HAP-1 (cell line): ENCODE data around the gene TTC34.
"Not testable (repeated sequence)": the region's sequence is repeated elsewhere in the genome, so short reads cannot be mapped to it uniquely, and the experiment has no call there.

Experiments
- DNase-seq, 2 experiments: peaks; one replicate each; pipeline ENCODE4 v3.0.0-alpha.2; 2016 to 2020; ENCODE audit warnings: low spot score in 2 of 2
- H3K27me3 ChIP-seq: fragments of 250-450 bp; sonication (Bioruptor Pico); 2 replicates; pipeline ENCODE4 v1.5.1; 2020; ENCODE audit warnings: low read depth, mild to moderate bottlenecking, moderate library complexity
- H3K36me3 ChIP-seq: fragments of 250-450 bp; sonication (Bioruptor Pico); replicated peaks from 2 replicates; pipeline ENCODE4 v1.5.1; 2020; ENCODE audit warnings: mild to moderate bottlenecking
- H3K4me1 ChIP-seq: fragments of 250-450 bp; sonication (Bioruptor Pico); 2 replicates; pipeline ENCODE4 v1.5.1; 2020; ENCODE audit warnings: mild to moderate bottlenecking
- H3K4me3 ChIP-seq: fragments of 250-450 bp; sonication (Bioruptor Pico); 2 replicates; pipeline ENCODE4 v1.5.1; 2020; ENCODE audit warnings: mild to moderate bottlenecking, moderate library complexity
- H3K9me3 ChIP-seq: fragments of 250-450 bp; sonication (Bioruptor Pico); 2 replicates; pipeline ENCODE4 v1.5.1; 2020; ENCODE audit warnings: mild to moderate bottlenecking, moderate library complexity
- in situ Hi-C: fragments of 300-500 bp; cut with MboI; formaldehyde crosslinking; loops from 3 replicates; pipeline ENCODE4 v1.14.3; 2020; ENCODE audit warnings: low sequenced_read_pairs, inconsistent platforms, mixed read lengths

TTC34 gene

DNA sequence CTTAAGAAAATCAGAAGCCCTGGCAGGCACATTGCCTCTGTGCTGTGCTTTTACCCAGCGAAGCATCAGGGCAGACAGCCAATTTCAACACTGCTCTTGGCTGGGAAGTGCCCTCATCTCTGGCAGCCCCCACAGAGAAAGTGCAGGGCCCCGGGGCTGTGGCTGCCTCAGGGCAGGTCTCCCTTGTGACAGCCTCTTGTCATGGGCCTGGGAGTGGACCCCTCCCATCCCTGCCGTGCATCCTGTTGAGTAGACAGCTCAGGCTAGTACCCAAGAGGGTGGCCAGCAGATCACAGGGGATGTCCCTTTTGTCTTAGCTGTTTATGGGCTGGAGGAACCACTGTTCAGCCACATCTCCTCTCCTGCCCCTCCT lies 23.3 kb downstream of the TTC34 start:
- in situ Hi-C loops = loop anchor here (25.0 kb wide), 1 partner anchor 591 kb away; the partner anchor contains the start of gene FAAP20
- no peak overlapping the region for H3K4me3 ChIP-seq
- no peaks in the 10 kb centered on the region for H3K36me3 ChIP-seq
- no peaks in the 10 kb centered on the region for H3K9me3 ChIP-seq
- H3K27me3 ChIP-seq = no peaks in the 10 kb centered on the region
- no peaks in the 10 kb centered on the region for H3K4me1 ChIP-seq
- no peak for DNase-seq

DNA sequence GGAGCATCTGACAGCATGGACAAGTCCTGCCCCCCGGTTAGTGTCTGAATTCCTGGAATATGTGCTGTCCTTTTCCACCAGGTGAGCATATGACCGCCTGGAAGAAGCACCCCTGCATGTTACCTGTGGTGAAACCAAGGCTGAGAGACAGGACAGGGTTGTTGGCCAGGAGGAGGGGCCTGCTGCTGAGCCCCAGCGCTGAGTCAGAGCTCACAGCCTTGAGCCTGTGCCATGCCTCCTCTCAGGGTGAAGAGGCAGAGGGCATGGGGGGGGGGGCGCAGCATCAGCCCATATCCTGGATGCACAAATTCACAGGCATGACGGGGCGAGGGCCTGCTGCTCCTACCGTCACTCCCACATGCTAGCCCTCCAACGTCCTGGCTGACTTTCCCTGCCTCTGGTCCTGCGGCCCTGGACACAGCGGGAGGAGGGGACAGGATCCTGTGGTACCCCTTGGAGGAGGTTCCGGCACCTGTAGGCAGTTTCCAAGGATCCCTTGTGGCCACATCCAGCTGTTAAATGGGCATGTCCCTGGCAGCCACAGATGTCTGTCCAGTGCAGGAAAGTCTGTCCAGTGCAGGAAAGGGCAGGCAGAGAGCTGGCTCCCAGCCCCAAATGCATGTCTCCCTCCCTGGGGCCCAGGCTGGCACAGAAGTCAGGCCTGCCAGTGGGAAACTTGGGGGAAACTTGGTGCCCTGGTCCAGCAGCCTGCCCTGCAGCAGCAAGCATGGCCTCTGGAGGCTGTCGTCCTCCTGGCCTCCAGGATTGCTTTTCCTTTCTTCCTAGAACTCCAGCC lies 23.9 kb downstream of the TTC34 start:
- no peaks in the 10 kb centered on the region for H3K9me3 ChIP-seq
- in situ Hi-C loops = loop anchor here (25.0 kb wide), 1 partner anchor 590 kb away; the partner anchor contains the start of gene FAAP20

DNA sequence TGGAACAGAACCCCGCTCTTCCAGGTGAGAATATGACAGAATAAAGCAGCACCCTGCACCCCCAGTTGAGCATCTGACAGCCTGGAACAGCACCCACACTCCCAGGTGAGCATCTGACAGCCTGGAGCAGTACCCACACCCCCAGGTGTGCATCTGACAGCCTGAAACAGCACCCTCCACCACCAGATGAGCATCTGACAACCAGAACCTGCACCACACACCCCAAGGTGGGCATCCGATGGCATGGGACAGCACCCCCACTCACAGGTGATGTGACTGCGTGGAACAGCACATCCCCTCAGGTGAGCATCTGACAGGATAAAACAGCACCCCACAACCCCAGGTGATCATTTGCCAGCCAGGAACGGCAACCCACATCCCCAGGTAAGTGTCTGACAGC lies 26.2 kb downstream of the TTC34 start:
- not testable (repeated sequence) for H3K4me3 ChIP-seq, H3K27me3 ChIP-seq, DNase-seq, H3K9me3 ChIP-seq, H3K4me1 ChIP-seq, H3K36me3 ChIP-seq
- in situ Hi-C loops = loop anchor here (25.0 kb wide), 1 partner anchor 588 kb away; the partner anchor contains the start of gene FAAP20

More for the DNA sequence above, 23.9 kb downstream of the TTC34 start:
- H3K4me3 ChIP-seq = no peak overlapping the region
- H3K4me1 ChIP-seq = no peaks in the 10 kb centered on the region
- no peaks in the 10 kb centered on the region for H3K36me3 ChIP-seq
- no peak for DNase-seq
- no peaks in the 10 kb centered on the region for H3K27me3 ChIP-seq

DNA sequence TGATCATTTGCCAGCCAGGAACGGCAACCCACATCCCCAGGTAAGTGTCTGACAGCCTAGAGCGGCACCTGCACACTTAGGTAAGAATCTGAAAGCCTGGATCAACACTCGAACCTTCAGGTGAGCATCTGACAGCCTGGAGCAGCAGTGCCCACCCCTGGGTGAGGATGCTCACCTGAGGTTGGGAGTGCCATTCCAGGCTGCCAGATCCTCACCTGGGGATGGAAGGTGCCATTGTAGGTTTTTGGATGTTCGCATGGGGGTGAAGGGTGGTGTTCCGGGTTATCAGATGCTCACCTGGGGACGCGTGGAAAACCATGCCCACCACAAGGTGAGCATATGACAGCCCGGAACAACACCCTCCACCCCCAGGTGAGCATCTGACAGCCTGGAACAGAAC lies 33.4 kb downstream of the TTC34 start:
- in situ Hi-C loops, H3K9me3 ChIP-seq, H3K4me1 ChIP-seq, H3K4me3 ChIP-seq, H3K27me3 ChIP-seq, DNase-seq, H3K36me3 ChIP-seq: not testable (repeated sequence)

DNA sequence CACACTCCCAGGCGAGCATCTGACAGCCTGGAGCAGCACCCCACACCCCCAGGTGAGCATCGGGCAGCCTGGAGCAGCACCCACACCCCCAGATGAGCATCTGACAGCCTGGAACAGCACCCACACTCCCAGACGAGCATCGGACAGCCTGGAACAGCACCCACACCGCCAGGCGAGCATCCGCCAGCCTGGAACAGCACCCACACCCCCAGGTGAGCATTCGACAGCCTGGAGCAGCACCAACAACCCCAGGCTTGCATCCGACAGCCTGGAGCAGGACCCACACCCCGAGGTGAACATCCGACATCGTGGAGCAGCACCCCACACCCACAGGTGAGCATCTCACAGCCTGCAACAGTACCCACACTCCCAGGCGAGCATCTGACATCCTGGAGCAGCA lies 42.1 kb downstream of the TTC34 start:
- H3K4me1 ChIP-seq, H3K9me3 ChIP-seq, in situ Hi-C loops, H3K4me3 ChIP-seq, DNase-seq, H3K27me3 ChIP-seq, H3K36me3 ChIP-seq: not testable (repeated sequence)

DNA sequence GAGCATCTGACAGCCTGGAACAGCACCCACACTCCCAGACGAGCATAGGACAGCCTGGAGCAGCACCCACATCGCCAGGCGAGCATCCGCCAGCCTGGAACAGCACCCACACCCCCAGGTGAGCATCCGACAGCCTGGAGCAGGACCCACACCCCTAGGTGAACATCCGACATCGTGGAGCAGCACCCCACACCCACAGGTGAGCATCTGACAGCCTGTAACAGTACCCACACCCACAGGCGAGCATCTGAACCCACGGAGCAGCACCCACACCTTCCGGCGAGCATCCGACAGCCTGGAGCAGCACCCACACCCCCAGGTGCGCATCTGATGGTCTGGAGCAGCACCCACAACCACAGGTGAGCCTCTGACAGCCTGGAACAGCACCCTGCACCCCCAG lies 44.0 kb downstream of the TTC34 start:
- H3K4me3 ChIP-seq = not testable (repeated sequence)

DNA sequence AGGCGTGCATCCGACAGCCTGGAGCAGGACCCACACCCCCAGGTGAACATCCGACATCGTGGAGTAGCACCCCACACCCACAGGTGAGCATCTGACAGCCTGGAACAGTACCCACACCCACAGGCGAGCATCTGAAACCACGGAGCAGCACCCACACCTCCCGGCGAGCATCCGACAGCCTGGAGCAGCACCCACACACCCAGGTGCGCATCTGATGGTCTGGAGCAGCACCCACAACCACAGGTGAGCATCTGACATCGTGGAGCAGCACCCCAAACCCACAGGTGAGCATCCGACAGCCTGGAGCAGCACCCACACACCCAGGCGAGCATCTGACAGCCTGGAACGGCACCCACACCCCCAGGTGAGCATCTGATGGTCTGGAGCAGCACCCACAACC lies 46.1 kb downstream of the TTC34 start:
- H3K36me3 ChIP-seq, in situ Hi-C loops, H3K4me3 ChIP-seq, H3K27me3 ChIP-seq, DNase-seq, H3K9me3 ChIP-seq, H3K4me1 ChIP-seq: not testable (repeated sequence)

More for the DNA sequence above, 44.0 kb downstream of the TTC34 start:
- H3K36me3 ChIP-seq, DNase-seq, H3K4me1 ChIP-seq, H3K9me3 ChIP-seq, H3K27me3 ChIP-seq, in situ Hi-C loops: not testable (repeated sequence)

DNA sequence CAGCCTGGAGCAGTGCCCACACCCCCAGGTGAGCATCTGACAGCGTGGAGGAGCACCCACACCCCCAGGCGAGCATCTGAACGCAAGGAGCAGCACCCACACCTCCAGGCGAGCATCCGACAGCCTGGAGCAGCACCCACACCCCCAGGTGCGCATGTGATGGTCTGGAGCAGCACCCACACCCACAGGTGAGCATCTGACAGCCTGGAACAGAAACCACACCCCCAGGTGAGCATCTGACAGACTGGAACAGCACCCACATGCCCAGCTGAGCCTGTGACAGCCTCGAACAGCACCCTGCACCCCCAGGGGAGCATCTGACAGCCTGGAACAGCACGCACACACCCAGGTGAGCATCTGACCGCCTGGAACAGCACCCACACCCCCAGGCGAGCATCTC lies 46.9 kb downstream of the TTC34 start:
- DNase-seq, H3K4me1 ChIP-seq, H3K36me3 ChIP-seq, H3K9me3 ChIP-seq, H3K4me3 ChIP-seq, in situ Hi-C loops, H3K27me3 ChIP-seq: not testable (repeated sequence)

DNA sequence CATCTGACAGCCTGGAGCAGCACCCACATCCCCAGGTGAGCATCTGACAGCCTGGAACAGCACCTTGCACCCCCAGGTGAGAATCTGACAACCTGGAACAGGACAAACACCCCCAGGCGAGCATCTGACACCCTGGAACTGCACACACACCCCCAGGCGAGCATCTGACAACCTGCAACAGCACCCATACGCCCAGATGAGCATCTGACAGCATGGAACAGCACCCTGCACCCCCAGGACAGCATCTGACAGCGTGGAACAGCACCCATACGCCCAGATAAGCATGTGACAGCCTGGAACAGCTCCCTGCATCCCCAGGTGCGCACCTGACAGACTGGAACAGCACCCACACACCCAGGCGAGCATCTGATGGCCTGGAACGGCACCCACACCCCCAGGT lies 49.0 kb downstream of the TTC34 start:
- H3K4me3 ChIP-seq, H3K27me3 ChIP-seq, H3K9me3 ChIP-seq, DNase-seq, H3K36me3 ChIP-seq, H3K4me1 ChIP-seq, in situ Hi-C loops: not testable (repeated sequence)

DNA sequence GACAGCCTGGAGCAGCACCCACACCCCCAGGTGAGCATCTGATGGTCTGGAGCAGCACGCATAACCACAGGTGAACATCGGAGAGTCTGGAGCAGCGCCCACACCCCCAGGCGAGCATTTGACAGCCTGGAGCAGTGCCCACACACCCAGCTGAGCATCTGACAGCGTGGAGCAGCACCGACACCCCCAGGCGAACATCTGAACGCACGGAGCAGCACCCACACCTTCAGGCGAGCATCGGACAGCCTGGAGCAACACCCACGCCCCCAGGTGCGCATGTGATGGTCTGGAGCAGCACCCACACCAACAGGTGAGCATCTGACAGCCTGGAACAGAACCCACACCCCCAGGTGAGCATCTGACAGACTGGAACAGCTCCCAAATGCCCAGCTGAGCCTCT lies 49.6 kb downstream of the TTC34 start:
- H3K4me3 ChIP-seq, H3K27me3 ChIP-seq, H3K9me3 ChIP-seq, in situ Hi-C loops, H3K4me1 ChIP-seq, H3K36me3 ChIP-seq, DNase-seq: not testable (repeated sequence)

DNA sequence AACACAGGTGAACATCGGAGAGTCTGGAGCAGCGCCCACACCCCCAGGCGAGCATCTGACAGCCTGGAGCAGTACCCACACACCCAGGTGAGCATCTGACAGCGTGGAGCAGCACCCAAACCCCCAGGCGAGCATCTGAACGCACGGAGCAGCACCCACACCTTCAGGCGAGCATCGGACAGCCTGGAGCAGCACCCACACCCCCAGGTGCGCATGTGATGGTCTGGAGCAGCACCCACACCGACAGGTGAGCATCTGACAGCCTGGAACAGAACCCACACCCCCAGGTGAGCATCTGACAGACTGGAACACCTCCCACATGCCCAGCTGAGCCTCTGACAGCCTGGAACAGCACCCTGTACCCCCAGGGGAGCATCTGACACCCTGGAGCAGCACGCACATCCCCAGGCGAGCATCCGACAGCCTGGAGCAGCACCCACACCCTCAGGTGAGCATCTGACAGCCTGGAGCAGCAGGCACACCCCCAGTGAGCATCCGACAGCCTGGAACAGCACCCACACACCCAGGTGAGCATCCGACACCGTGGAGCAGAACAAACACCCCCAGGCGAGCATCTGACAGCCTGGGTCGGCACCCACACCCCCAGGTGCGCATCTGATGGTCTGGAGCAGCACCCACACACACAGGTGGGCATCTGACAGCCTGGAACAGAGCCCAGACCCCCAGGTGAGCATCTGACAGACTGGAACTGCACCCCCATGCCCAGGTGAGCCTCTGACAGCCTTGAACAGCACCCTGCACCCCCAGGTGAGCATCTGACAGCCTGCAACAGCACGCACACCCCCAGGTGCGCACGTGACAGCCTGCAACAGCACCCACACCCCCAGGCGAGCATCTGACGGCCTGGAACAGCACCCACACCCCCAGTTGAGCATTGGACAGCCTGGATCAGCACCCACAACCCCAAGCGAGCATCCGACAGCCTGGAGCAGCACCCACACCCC lies 50.4 kb downstream of the TTC34 start:
- in situ Hi-C loops, DNase-seq, H3K9me3 ChIP-seq, H3K4me1 ChIP-seq, H3K27me3 ChIP-seq, H3K4me3 ChIP-seq, H3K36me3 ChIP-seq: not testable (repeated sequence)

DNA sequence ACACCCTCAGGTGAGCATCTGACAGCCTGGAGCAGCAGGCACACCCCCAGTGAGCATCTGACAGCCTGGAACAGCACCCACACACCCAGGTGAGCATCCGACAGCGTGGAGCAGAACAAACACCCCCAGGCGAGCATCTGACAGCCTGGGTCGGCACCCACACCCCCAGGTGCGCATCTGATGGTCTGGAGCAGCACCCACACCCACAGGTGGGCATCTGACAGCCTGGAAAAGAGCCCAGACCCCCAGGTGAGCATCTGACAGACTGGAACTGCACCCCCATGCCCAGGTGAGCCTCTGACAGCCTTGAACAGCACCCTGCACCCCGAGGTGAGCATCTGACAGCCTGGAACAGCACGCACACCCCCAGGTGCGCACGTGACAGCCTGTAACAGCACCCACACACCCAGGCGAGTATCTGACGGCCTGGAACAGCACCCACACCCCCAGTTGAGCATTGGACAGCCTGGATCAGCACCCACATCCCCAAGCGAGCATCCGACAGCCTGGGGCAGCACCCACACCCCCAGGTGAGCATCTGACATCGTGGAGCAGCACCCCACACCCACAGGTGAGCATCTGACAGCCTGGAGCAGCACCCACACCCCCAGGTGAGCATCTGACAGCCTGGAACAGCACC lies 51.3 kb downstream of the TTC34 start:
- H3K4me3 ChIP-seq, H3K4me1 ChIP-seq, H3K36me3 ChIP-seq, H3K27me3 ChIP-seq, H3K9me3 ChIP-seq, DNase-seq, in situ Hi-C loops: not testable (repeated sequence)

DNA sequence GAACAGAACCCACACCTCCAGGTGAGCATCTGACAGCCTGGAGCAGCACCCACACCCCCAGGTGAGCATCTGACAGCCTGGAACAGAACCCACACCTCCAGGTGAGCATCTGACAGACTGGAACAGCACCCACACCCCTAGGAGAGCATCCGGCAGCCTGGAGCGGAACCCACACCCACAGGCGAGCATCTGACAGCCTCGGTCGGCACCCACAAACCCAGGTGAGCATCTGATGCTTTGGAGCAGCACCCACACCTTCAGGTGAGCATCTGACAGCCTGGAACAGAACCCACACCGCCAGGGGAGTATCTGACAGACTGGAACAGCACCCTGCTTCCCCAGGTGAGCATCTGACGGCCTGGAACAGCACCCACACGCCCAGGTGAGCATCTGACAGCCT lies 52.9 kb downstream of the TTC34 start:
- H3K36me3 ChIP-seq, H3K27me3 ChIP-seq, DNase-seq, H3K4me3 ChIP-seq, H3K9me3 ChIP-seq, in situ Hi-C loops, H3K4me1 ChIP-seq: not testable (repeated sequence)

DNA sequence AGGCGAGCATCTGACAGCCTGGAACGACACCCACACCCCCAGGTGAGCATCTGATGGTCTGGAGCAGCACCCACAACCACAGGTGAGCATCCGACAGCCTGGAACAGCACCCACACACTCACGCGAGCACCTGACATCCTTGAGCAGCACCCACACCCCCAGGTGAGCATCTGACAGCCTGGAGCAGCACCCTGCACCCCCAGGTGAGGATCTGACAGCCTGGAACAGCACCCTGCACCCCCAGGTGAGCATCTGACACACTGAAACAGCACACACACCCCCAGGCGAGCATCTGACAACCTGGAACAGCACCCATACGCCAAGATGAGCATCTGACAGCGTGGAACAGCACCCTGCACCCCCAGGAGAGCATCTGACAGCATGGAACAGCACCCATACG lies 106.7 kb downstream of the TTC34 start:
- H3K4me1 ChIP-seq, DNase-seq: not testable (repeated sequence)

More for the DNA sequence above, 106.7 kb downstream of the TTC34 start:
- H3K27me3 ChIP-seq, H3K4me3 ChIP-seq, in situ Hi-C loops, H3K36me3 ChIP-seq, H3K9me3 ChIP-seq: not testable (repeated sequence)
